Gastrocnemius medialis (tissue), 4 donors: Measurements from ENCODE around the gene PDGFRB.
A peak's percentile ranks its signal among the peaks of the same experiment; 100 is the strongest.

Experiments used
- CTCF ChIP-seq, 5 experiments: fragments of 450-650 bp in 3 of 5; fragments of 200-600 bp in 2 of 5; sonication (generic) in 2 of 5; IDR thresholded peaks in 4 of 5; conservative IDR thresholded peaks in 1 of 5; 1 replicate in 4 of 5; 2 replicates in 1 of 5; pipeline ENCODE4 v1.5.1; 2016 to 2019; ENCODE audit warnings: antibody characterized with exemption in 5 of 5, mild to moderate bottlenecking in 3 of 5, moderate library complexity in 3 of 5
- POLR2A ChIP-seq, 2 donors: fragments of 450-650 bp; IDR thresholded peaks; one replicate each; pipeline ENCODE4 v1.6.1; 2017; ENCODE audit warnings: antibody characterized with exemption in 2 of 2, mild to moderate bottlenecking in 2 of 2, moderate library complexity in 2 of 2

DNA sequence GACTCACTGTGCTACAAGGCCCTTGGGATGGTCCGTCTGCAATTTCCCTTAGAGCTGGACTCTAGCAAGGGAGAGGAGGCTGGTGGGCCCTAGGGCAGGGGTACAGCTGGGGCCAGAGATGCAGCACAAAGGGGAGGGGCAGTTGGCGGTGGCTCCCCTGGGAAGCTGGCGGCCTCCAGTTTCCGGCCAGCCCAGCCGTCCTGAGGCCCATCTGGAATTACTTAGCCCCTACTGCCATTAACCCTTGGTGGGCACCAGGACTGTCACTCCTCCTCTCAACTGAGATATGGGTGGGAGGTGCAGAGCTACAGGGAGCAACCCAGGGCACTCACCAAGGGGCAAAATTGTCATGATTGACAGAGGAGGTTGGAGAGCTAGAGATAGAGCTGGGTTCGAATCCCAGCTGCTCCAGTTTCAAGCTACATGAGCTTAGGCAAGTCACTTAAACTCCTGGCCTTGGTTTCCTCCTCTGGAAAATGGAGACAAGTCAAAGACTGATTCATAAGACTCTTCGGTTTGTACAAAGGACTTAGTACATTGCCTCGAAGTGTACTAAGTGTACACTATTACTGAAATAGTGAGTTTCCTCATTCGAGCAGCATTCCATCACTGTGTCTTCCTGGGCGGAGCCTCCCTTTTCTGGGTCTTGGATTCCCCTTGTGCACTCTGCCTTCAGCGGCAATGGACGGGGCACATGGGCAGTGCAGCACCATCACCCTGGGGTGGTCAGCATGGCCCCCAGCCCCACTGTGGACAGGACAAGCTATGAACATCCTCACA is 2.7 kb upstream of the PDGFRB start:
- TF ChIP-seq CTCF (IDR thresholded peaks at IDR 0.05 in 4 of 5, conservative IDR thresholded peaks at IDR 0.05 in 1 of 5) (no peak), POLR2A (IDR thresholded peaks at IDR 0.05) (peak in 1 of 2 donors; percentile 10)
